CD14-positive monocyte (primary cell): ENCODE data around the gene KRTAP4-4. TPM values are rescaled to one million over a fixed set of nuclear protein-coding genes. Genes with fewer than 3 reads are reported as not detected.

Experiments used
- DNase-seq, 3 donors: peaks; one replicate each; pipeline ENCODE4 v3.0.0-alpha.2; 2011 to 2022
- H2AFZ ChIP-seq: 2 replicates; pipeline ENCODE4 v1.6.0; 2012; ENCODE audit warnings: mild to moderate bottlenecking, low read depth, low read length, inconsistent platforms; ENCODE audit not compliant: insufficient read depth, poor library complexity, severe bottlenecking
- H3K27ac ChIP-seq, 2 donors: 1 replicate in 1 of 2; 2 replicates in 1 of 2; pipeline ENCODE4 v1.5.1; 2012 to 2013; ENCODE audit warnings: low read length in 2 of 2, control low read depth in 1 of 2, inconsistent platforms in 1 of 2, low read depth in 1 of 2, mild to moderate bottlenecking in 1 of 2
- H3K27me3 ChIP-seq, 2 donors: one replicate each; pipeline versions ENCODE4 v1.6.0 to v1.6.1; 2011 to 2013; ENCODE audit warnings: low read length in 2 of 2; ENCODE audit not compliant: control insufficient read depth in 2 of 2, insufficient read depth in 2 of 2
- H3K36me3 ChIP-seq, 2 donors: replicated peaks in 1 of 2; 1 replicate in 1 of 2; 2 replicates in 1 of 2; pipeline versions ENCODE4 v1.5.1 to v1.6.1; 2012 to 2013; ENCODE audit warnings: low read length in 2 of 2, control low read depth in 1 of 2, inconsistent platforms in 1 of 2, mild to moderate bottlenecking in 1 of 2; ENCODE audit not compliant: insufficient read depth in 2 of 2, control insufficient read depth in 1 of 2
- H3K4me1 ChIP-seq, 2 donors: 1 replicate in 1 of 2; 2 replicates in 1 of 2; pipeline versions ENCODE4 v1.5.1 to v1.6.1; 2012 to 2013; ENCODE audit warnings: low read length in 2 of 2, control low read depth in 1 of 2, inconsistent platforms in 1 of 2, mild to moderate bottlenecking in 1 of 2, moderate library complexity in 1 of 2; ENCODE audit not compliant: insufficient read depth in 2 of 2, control insufficient read depth in 1 of 2
- H3K4me2 ChIP-seq: replicated peaks from 2 replicates; pipeline ENCODE3; 2012; ENCODE audit warnings: low read length, moderate library complexity, mild to moderate bottlenecking; ENCODE audit not compliant: poor library complexity, severe bottlenecking; ENCODE audit errors: extremely low read depth
- H3K4me3 ChIP-seq, 3 experiments: fragments of 200-600 bp in 1 of 3; sonication (generic) in 1 of 3; replicated peaks in 1 of 3; 1 replicate in 2 of 3; 2 replicates in 1 of 3; pipeline ENCODE4 v1.5.1; 2011 to 2013; ENCODE audit warnings: low read length in 3 of 3, mild to moderate bottlenecking in 3 of 3, control low read depth in 2 of 3, low read depth in 2 of 3, inconsistent platforms in 1 of 3, moderate library complexity in 1 of 3
- H3K79me2 ChIP-seq: 2 replicates; pipeline ENCODE4 v1.6.0; 2012; ENCODE audit warnings: mild to moderate bottlenecking, control low read depth, inconsistent platforms, low read length, moderate library complexity; ENCODE audit not compliant: insufficient read depth
- H3K9ac ChIP-seq: 2 replicates; pipeline ENCODE4 v1.6.0; 2017; ENCODE audit warnings: low read length, mild to moderate bottlenecking; ENCODE audit not compliant: insufficient read depth, poor library complexity, severe bottlenecking
- H3K9me3 ChIP-seq, 2 donors: replicated peaks in 1 of 2; 1 replicate in 1 of 2; 2 replicates in 1 of 2; pipeline versions ENCODE4 v1.5.1 to v1.6.1; 2012 to 2013; ENCODE audit warnings: low read length in 2 of 2, control low read depth in 1 of 2; ENCODE audit not compliant: control insufficient read depth in 1 of 2, insufficient read depth in 1 of 2
- H4K20me1 ChIP-seq: 2 replicates; pipeline ENCODE4 v1.6.0; 2012; ENCODE audit warnings: mild to moderate bottlenecking, low read length, control low read depth, moderate library complexity; ENCODE audit not compliant: insufficient read depth
- H3K27ac Mint-ChIP-seq, 7 donors: one replicate each; pipeline ENCODE4 v1.8.0; 2020; ENCODE audit warnings: mild to moderate bottlenecking in 7 of 7, mixed read lengths in 7 of 7, moderate library complexity in 6 of 7, inconsistent platforms in 2 of 7
- H3K27me3 Mint-ChIP-seq, 3 donors: one replicate each; pipeline ENCODE4 v1.8.0; 2021 to 2022; ENCODE audit warnings: low read depth in 3 of 3, mild to moderate bottlenecking in 3 of 3, mixed read lengths in 3 of 3, moderate library complexity in 3 of 3, inconsistent platforms in 1 of 3
- H3K36me3 Mint-ChIP-seq, 2 donors: one replicate each; pipeline ENCODE4 v1.8.0; 2020; ENCODE audit warnings: mixed read lengths in 2 of 2, inconsistent platforms in 1 of 2, mild to moderate bottlenecking in 1 of 2
- H3K4me1 Mint-ChIP-seq: one replicate; pipeline ENCODE4 v1.8.0; 2020; ENCODE audit warnings: mild to moderate bottlenecking, mixed read lengths
- H3K4me3 Mint-ChIP-seq, 2 donors: one replicate each; pipeline ENCODE4 v1.8.0; 2020; ENCODE audit warnings: mild to moderate bottlenecking in 2 of 2, mixed read lengths in 2 of 2, moderate library complexity in 1 of 2
- H3K9me3 Mint-ChIP-seq, 7 donors: one replicate each; pipeline ENCODE4 v1.8.0; 2020 to 2022; ENCODE audit warnings: mixed read lengths in 7 of 7, mild to moderate bottlenecking in 6 of 7, moderate library complexity in 6 of 7, inconsistent platforms in 2 of 7
- CTCF ChIP-seq: fragments of 200-600 bp; IDR thresholded peaks from one replicate; pipeline ENCODE4 v1.8.0; 2022; ENCODE audit warnings: antibody characterized with exemption, mild to moderate bottlenecking
- WGBS: methylation state at CpG from one replicate; pipeline ENCODE4 v1.1.5; 2013; ENCODE audit warnings: missing lambda C conversion rate; ENCODE audit not compliant: insufficient coverage; 5-methylcytosine and 5-hydroxymethylcytosine counted together
- intact Hi-C, 2 donors: fragments of 100-400 bp; cut with micrococcal nuclease; formaldehyde crosslinking; loops; one replicate each; pipeline versions ENCODE4 v1.15.0 to v1.15.1; 2023
- polyA plus RNA-seq, 3 donors: library from polyadenylated mRNA; depleted of rRNA in 1 of 3; unstranded in 2 of 3; stranded (reverse) in 1 of 3; fragments of 300-500 nt in 2 of 3; fragments of >200 nt in 1 of 3; fragmentation: Illumina TruSeq in 2 of 3; gene quantifications; 1 replicate in 2 of 3; 2 replicates in 1 of 3; pipeline ENCODE4 v1.2.3, GENCODE V29; 2012 to 2021

The KRTAP4-4 gene
- polyA plus RNA-seq, 3 donors = not detected

DNA sequence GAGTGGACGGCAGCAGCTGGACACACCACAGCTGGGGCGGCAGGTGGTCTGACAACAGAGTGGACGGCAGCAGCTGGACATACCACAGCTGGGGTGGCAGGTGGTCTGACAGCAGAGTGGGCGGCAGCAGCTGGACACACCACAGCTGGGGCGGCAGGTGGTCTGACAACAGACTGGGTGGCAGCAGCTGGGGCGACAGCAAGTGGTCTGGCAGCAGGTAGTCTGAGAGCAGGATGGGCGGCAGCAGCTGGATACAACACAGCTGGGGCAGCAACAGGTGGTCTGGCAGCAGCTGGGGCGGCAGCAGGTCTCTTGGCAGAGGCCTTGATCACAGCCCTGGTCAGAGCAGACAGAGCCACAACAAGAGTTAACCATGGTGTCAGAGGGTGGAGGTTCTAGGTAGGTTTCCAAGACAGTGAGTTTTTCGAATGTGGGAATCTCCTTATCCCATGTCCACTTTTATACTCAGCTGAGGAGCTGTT is 24.0 kb upstream of the KRTAP4-4 start, which contains the start of gene KRTAP4-1:
Gene KRTAP4-1, minus strand, starts transcription at position 432 of the 482 bp plus-strand sequence. Its CDS starts 57 bp downstream, at position 375.
- Histone ChIP-seq H3K4me1 (no peaks in the 10 kb centered on the region), H3K4me3 (no peak within 1 kb of the TSS), H2AFZ (no peak within 1 kb of the TSS), H3K36me3 (no peaks in the 10 kb centered on the region), H3K4me2 (no peak within 1 kb of the TSS), H4K20me1 (no peaks in the 10 kb centered on the region), H3K79me2 (no peaks in the 10 kb centered on the region), H3K9me3 (no peaks in the 10 kb centered on the region), H3K27ac (no peak within 1 kb of the TSS), H3K9ac (no peak within 1 kb of the TSS), H3K27me3 (peaks cover 0 to 3% of the 10 kb centered on the region in 2 donors)
- peaks cover 0 to 2% (median 0%) of the 10 kb centered on the region in 7 donors for H3K9me3 Mint-ChIP-seq
- TF ChIP-seq CTCF = no peak
- H3K27ac Mint-ChIP-seq = no peak within 1 kb of the TSS
- H3K27me3 Mint-ChIP-seq = peaks cover 6 to 8% (median 8%) of the 10 kb centered on the region in 3 donors
- 93% methylated on average over 8 of the region's 9 CpGs for WGBS
- H3K4me1 Mint-ChIP-seq = no peaks in the 10 kb centered on the region
- no peak for DNase-seq
- no peaks in the 10 kb centered on the region for H3K36me3 Mint-ChIP-seq
- intact Hi-C loops = no loop called here
- no peak within 1 kb of the TSS for H3K4me3 Mint-ChIP-seq

DNA sequence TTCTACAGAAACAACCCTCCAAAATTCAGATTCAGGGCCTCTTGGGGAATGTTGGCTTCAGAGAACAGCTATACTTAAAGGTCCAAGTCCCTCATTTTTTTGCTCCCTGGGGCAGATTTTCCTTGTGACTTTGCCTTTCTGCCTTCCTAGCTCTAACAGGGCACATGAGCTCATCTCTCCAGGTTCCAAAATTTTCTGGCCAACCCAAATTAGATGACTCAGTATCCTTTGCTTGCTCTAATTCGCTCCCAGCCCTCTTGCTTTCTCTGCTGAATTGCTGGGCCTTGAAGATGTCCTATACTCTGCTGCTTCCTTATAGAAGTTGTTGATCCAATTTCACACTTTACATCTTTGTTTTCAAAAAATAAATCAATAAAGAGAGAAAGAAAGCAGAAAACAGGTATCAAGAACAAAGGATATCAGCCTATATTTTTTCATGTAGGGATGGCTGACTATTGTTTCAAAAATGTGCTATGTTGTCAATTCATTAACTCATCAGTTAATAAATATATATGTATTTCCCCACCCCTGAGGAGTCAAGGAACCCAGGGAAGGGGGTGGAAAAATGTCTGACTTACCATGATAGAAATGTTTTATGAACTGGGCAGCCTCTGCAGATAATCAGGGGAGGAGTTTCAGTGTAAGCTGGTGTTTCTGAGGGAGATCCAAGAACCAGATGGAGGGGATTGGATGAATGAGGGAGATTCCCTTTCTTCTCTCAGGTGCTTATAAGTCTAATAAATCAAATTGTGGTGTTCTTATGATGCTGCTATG is 18.5 kb upstream of the KRTAP4-4 start:
- H4K20me1 ChIP-seq = no peaks in the 10 kb centered on the region
- TF ChIP-seq CTCF = no peak
- H3K27ac ChIP-seq = no peak overlapping the region
- DNase-seq = no peak
- no peaks in the 10 kb centered on the region for H3K27me3 ChIP-seq
- Mint-ChIP-seq H3K4me1 (peaks cover 17% of the 10 kb centered on the region), H3K36me3 (no peaks in the 10 kb centered on the region), H3K9me3 (peaks cover 0 to 2% (median 0%) of the 10 kb centered on the region in 7 donors), H3K4me3 (no peak overlapping the region), H3K27ac (no peak overlapping the region), H3K27me3 (peaks cover 0 to 4% (median 3%) of the 10 kb centered on the region in 3 donors)
- no peaks in the 10 kb centered on the region for H3K79me2 ChIP-seq
- H3K9me3 ChIP-seq = no peaks in the 10 kb centered on the region
- peaks cover 0 to 10% of the 10 kb centered on the region in 2 donors for H3K4me1 ChIP-seq
- no peak overlapping the region for H3K4me2 ChIP-seq
- H2AFZ ChIP-seq = no peak overlapping the region
- intact Hi-C loops = no loop called here
- no peak overlapping the region for H3K9ac ChIP-seq
- H3K4me3 ChIP-seq = no peak overlapping the region
- no CpG with 5 or more reads among the region's 1 CpG for WGBS
- H3K36me3 ChIP-seq = no peaks in the 10 kb centered on the region
